Fibroblast of the aortic adventitia (primary cell): ENCODE measurements around the gene STIM2. TPM values are rescaled to one million over a fixed set of nuclear protein-coding genes. Genes with fewer than 3 reads are reported as not detected.
A peak's percentile ranks its signal among the peaks of the same experiment; 100 is the strongest.

ENCODE experiments used
- DNase-seq: peaks from one replicate; pipeline ENCODE4 v3.0.0-alpha.2; 2010; ENCODE audit warnings: low read depth
- H3K4me3 ChIP-seq: 2 replicates; pipeline ENCODE4 v1.5.1; 2011; ENCODE audit warnings: low read depth, mild to moderate bottlenecking, control low read depth, low read length, moderate library complexity
- CTCF ChIP-seq: IDR thresholded peaks from 2 replicates; pipeline ENCODE4 v1.5.1; 2011; ENCODE audit warnings: mild to moderate bottlenecking, low read length, control low read depth, inconsistent platforms; ENCODE audit not compliant: insufficient read depth
- total RNA-seq: library from RNA; depleted of rRNA; stranded (reverse); fragments of >200 nt; gene quantifications from 2 replicates; pipeline ENCODE4 v1.2.3, GENCODE V29; 2012; ENCODE audit warnings: low replicate concordance

STIM2 gene
- total RNA-seq, 1 donor = 31.2 TPM

GRCh38 chr4:27048429-27049238 is 188.0 kb downstream of the STIM2 start:
- DNase-seq = peak; percentile 58
- peak overlapping the region; percentile 60 for H3K4me3 ChIP-seq
- peak; percentile 68 for TF ChIP-seq CTCF

GRCh38 chr4:27049239-27049829 is 188.7 kb downstream of the STIM2 start:
- TF ChIP-seq CTCF = no peak
- no peak for DNase-seq
- H3K4me3 ChIP-seq = no peak overlapping the region

GRCh38 chr4:27050731-27051130 is 190.1 kb downstream of the STIM2 start:
- H3K4me3 ChIP-seq = no peak overlapping the region
- TF ChIP-seq CTCF = no peak
- no peak for DNase-seq

GRCh38 chr4:27055221-27055760 is 194.7 kb downstream of the STIM2 start:
- DNase-seq = no peak
- H3K4me3 ChIP-seq = no peak overlapping the region
- no peak for TF ChIP-seq CTCF

- H3K4me3 ChIP-seq = no peak overlapping the region
- TF ChIP-seq CTCF = no peak
- no peak for DNase-seq
Measured at GRCh38 chr4:27056281-27056680, 195.6 kb downstream of the STIM2 start.

- TF ChIP-seq CTCF = no peak
- no peak for DNase-seq
- H3K4me3 ChIP-seq = no peak overlapping the region
Measured at GRCh38 chr4:27057053-27057452, 196.4 kb downstream of the STIM2 start.
